GM21737 (cell line): Measurements from ENCODE around the gene GIT2.
"Not testable (repeated sequence)": the region's sequence is repeated elsewhere in the genome, so short reads cannot be mapped to it uniquely, and the experiment has no call there.

Experiments
- ATAC-seq: cut with Tn5 transposase; IDR thresholded peaks from one replicate; pipeline ENCODE4 v1.9.1; 2021; ENCODE audit warnings: mild to moderate bottlenecking, moderate library complexity; ENCODE audit not compliant: unreplicated experiment

Gene GIT2

DNA sequence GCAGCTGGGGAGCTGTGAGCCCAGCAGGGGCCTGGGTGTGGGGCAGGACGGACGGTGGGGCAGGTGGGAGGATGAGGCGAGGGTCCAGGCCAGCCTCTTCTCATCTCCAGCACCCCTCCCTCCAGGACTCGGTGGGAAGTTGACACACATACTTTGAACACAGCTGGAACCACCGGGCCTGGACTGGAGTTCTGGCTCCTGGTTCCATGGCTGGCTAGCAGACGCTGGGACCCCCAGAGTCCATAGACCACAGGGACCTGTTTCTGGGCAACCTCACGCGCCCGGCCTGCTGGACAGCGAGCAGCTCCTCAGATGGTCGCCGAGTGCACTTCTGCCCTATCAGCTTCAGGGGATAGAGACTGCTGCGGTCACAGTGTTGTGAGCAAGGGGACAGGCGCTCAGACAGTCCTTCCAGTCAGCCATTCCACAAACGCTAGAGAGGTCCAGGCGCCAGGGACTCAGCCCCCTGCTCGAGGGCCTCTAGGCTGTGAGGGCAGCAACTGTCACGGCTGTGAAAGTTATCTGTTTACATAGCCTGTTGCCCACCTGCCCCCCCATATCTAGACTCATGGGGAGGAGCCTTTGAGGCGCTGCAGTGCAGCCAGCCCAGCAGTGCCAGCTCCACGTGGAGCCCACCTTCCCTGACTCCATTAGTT lies 70.9 kb downstream of the GIT2 start:
- ATAC-seq, result no peak

DNA sequence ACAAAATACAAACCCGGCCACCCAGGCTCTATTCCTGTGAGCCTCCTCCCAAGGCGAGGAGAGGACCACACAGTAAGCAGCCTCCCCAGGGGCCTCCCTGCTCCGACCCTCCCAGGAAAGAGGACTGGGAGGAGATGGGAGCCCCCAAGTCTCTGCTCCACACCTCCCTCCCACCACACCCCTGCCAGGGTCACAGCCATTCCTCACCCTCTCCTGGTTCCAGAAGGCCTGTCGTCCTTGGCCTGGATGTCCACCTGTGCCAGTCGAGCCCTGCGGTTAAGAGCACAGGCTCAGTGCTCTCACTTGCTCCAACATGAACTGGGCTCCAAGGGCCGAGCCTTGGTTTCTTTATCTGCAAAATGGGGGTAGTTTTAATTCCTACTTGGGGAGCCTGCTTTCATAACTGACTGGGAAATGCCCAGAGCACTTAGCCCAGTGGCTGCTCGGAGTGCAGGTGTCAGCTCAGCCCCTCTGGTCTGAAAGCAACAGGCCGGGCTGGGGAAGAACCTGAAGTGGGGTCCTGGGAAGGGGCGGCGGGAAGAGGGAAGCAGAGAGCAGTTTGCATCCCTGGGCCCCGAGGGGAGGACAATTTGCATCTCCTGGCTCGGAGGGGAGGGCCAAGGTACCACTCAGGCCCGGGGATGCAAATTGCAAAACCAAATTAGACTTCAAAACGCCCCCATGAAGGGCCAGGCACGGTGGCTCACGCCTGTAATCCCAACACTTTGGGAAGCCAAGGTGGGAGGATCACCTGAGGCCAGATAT lies 72.5 kb downstream of the GIT2 start:
- ATAC-seq, result no peak

DNA sequence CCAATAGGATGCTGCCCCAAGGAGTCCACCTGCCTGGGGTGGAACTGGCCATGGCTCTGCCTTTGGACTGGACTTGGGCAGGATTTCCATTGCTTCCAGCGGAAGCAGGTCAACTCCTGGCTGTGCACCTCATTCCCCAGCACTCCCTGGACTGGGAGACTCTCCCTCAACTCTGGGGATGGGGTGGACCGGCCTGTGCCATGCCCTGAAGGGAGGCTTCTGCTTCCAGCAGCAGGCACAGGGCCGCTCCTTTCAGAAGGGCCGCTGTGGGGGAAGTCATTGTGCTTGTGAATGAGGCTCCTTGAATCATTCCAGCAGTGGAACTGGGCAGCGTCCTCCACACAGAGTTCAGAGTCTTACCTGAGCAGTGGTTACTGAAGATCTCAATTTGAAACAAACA lies 73.1 kb downstream of the GIT2 start:
- ATAC-seq, result no peak

DNA sequence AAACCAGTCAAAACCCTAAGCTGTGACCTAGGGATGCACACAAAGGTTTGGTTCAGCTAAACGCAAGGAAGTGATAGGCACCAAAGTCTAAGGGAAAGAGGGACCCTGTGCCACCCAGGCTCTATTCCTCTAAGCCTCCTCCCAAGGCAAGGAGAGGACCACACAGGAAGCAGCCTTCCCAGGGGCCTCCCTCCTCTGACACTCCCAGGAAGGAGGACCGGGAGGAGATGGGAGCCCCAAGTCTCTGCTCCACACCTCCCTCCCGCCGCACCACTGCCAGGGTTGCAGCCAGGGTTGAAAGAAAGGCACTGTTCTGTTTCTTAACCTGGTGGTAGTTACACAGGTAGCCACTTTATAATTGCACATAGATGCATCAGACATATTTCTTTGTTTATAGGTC lies 74.2 kb downstream of the GIT2 start:
- no peak for ATAC-seq

DNA sequence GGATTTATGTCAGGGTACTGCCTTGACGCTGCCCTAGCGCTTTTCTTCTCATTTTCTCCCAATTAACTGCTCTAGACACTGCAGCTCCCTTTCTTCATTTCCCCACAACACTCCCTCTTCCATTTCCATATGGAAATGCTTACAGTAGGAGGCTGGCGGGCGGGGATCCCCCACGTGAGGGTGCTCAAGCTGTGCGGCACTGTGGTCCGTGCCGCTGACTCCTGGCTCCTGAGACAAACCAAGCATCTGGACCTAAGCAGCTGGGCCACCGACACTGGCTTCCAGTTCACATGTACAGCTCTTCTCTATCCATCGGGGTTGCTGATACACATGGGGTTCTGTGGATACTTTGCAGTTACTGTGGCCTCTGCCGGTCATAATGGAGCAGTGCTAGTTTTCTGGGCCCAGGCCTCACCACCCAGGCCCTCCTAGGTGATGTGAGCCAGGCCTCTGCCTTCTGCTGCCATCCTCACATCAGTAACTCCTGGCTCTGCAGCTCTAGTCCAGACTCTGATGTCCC lies 75.8 kb downstream of the GIT2 start:
- ATAC-seq, result no peak

DNA sequence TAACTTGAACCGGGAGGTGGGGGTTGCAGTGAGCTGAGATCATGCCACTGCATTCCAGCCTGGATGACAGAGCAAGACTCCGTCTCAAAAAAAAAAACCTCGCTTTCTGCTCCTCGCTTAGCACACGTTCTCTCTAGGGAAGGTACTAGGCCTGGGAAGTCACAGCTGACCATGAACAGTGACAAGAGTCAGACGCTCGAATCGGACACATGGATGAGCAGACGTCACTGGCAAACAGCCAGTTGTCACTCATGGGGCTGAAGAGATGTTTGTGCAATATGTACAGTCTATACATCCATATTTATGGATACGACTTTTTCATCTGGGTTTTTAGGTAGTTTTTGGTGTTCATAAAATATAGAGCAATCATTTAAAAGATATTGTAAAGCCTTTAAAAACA lies 76.7 kb downstream of the GIT2 start:
- no peak for ATAC-seq

DNA sequence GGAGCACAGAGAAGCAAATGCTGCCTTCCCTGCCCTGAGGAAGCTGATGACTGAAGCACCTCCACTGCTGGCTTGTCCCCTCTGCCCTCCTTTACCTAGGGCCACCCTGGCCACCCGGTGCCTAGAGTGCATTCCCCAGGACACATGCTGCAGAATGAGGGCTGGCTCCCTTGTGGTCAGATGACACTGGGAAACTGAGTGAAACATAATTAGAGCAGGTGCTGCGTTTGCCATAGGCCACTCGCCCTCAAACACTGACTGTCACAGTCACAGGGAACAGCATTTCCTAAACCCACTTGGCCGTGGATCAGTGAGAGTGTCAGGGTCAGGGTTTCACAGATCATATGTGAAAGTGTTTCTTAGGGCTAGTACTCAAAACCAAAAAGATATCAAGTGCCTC lies 80.1 kb downstream of the GIT2 start:
- ATAC-seq, result no peak

DNA sequence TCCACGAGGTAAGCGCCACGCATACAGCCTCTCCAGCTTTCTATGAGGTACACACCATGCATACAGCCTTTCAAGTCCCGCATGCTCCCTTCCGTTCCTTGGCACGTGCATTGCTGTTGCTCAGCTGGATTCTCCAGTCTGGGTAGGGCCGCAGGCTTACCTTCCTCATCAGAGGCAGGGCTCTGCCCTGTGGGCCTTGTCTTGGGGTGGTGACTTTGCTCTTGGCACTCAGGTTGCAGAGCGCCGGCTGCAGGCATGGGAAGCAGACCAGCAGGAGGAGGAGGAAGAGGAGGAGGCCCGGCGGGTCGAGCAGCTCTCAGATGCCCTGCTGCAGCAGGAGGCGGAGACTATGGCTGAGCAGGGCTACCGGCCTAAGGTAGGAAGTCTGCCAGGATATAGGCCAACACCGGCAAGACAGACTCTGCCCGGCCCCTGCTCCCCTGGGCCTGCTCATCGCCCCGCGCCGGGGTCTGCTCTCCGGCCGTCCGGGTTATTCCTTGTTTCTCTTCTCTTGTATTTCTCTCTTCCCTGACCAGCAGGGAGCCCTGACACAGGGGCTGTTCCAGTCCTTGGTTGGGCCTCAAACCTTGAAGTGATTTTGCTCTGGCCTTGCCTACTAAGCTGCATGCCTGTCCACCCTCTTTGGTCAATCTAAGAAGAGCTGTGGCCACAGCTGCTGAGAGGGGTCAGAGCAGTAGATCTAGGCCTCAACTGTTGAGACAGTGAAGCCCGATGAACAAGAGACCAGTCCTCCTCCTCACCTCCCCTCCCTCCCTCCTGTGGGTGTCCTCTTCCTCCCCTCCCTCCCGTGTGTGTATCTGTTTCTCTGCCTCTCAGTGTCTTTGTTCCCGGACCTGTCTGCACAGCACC lies 80.8 kb downstream of the GIT2 start:
- ATAC-seq, result no peak

DNA sequence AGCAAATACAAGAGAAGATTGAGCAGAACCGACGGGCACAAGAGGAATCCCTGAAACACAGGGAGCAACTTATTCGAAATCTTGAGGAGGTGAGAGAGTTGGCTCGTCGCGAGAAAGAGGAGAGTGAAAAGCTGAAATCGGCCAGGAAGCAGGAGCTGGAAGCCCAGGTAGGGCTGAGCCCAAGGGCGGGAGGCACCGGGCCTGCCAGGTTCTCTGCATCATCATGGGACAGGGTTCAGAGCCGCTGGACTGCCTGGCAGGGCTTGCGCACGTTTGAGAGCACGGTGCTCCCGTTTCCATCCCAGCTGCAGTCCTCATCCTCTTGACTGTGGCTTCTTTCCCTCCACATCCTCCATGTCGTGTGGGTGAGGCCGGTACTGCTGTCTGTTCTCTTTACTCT lies 81.7 kb downstream of the GIT2 start:
- no peak for ATAC-seq

DNA sequence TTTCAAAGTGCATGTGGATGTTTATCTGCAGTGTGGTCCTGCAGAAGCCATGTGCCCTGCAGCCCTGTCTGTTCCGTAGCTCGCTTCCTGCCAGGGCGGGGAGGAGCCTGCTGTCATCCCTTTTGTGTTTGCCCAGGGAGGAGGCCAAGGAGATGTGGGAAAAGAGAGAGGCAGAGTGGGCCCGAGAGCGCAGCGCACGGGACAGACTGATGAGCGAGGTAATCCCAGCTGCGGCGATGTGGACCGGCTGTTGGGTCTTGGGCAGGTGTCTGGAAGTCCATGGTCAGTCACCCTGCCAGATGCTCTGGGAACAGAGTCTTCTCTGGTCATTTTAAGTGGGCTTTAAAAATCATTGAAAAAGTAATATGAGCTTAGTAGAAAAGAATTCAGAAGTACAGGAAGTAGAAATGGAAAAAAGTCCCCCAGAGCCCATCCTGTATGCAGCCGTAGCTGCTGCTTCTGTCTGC lies 83.3 kb downstream of the GIT2 start:
- ATAC-seq, result no peak

DNA sequence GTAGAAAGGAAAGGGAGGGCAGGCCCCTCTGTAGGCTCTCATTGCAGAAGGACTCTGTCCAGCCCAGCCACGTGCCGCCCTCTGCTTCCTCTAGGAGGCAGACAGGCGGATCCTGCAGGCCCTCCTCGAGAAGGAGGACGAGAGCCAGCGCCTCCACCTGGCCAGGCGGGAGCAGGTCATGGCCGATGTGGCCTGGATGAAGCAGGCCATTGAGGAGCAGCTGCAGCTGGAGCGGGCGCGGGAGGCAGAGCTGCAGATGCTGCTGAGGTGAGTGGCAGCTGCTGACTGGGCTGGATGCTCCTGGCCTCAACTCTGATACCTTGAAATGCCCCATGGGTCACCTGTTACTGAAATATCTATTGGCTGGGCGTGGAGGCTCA lies 85.2 kb downstream of the GIT2 start:
- ATAC-seq, result no peak

DNA sequence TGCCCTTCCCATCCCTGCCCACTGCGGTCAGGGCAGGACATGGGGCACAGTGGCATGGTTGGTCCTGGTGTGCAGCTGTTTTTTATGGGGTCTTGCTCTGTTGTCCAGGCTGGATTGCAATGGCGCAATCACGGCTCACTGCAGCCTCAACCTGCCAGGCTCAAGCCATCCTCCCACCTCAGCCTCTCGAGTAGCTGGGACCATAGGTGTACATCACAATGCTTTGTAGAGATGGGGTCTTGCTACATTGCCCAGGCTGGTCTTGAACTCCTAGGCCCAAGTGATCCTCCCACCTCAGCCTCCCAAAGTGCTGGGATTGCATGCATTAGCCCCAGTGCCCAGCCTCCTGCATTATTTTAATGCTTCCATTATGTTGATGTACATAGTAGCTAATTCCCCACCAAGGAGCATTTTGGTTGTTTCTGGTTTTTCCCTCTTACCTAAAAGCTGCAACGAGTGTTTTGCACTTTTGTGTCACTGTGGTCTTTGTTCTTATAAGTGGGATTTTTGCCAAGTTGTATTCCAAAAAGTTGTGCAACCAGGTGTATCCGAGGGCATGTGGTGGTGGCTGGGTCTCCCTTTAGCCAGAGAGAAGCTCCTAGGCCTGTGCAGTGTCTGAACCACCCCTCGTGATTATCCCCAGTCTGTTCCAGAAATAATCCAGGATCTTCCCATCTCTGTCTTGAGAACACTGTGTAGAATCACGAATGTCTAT lies 85.8 kb downstream of the GIT2 start:
- ATAC-seq, result no peak

DNA sequence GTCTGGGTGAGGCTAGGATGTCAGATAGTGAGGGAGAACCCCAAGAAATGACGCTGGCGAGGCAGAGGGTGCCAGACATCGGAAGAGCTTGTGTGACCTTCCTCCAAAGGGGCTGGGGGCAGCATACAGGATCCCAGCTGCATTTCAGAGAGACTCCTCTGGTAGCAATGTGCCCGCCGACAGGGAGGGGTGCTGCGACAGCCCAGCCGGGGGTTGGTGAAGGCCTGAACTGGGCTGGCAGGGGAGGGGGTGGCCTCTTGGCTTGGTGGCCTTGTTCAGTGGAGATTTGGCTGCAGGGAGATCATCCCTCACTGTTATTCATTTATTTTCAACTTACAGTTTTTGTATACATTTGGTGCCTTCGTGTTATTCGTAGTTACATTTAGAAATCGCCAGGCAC lies 90.9 kb downstream of the GIT2 start:
- ATAC-seq, result no peak

DNA sequence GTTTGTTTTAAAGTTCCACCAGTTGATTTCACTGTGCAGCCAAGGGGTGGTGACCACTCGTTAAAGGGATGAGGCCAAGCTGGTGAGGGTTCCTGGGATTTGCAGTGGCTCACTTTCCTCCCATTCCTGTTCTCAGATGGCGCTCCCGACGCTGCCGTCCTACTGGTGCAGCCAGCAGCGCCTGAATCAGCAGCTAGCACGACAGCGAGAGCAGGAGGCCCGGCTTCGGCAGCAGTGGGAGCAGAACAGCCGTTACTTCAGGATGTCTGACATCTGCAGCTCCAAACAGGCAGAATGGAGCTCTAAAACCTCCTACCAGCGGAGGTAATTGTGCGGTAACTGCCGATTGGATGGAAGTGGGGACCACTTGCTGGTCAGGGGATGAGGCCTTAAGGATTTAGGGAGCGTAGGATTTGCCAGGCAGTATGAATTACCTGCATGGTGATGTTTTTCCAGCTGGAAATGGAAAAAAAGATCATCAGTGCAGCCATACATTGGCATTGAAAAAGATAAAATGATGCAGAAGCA lies 93.2 kb downstream of the GIT2 start:
- ATAC-seq, result no peak

DNA sequence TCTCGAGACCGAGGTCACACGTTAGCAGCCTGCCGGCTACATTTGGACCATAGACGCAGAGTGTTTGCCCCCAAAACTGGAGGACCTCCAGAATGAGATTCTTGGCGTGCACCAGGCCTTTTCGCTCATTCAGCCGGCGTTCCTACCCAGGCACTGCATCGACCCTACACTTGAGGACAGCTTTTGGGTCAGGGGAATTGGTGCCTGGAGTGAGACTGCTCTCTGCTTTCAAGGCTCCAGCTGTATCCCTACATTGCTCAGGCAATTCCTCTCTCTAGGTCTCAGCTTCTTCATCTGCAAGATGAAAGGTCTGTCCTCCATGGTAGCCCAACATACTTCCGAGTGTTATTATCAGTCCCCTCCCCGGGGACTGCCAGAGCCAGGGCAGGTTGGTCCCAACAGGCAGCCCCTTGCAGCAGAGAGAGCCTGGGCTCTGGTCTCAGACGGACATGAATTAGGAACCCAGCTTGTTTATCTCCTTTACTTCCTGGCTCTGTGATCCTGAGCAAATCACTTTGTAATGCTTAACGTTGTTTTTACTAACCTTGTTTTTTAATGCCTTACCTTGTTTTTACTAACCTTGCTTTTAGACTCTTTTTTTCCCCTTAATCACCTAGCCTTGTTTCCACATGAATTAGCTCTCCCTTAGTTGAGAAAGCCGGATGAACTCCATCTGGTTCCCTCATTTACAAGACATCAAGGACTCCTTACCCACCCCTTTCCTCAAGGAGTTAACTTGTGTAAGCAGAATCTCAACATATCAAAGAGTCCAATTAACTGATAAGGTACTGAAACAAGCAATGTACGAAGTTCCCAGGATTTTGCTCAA lies 95.2 kb downstream of the GIT2 start:
- peak; percentile 19 for ATAC-seq

DNA sequence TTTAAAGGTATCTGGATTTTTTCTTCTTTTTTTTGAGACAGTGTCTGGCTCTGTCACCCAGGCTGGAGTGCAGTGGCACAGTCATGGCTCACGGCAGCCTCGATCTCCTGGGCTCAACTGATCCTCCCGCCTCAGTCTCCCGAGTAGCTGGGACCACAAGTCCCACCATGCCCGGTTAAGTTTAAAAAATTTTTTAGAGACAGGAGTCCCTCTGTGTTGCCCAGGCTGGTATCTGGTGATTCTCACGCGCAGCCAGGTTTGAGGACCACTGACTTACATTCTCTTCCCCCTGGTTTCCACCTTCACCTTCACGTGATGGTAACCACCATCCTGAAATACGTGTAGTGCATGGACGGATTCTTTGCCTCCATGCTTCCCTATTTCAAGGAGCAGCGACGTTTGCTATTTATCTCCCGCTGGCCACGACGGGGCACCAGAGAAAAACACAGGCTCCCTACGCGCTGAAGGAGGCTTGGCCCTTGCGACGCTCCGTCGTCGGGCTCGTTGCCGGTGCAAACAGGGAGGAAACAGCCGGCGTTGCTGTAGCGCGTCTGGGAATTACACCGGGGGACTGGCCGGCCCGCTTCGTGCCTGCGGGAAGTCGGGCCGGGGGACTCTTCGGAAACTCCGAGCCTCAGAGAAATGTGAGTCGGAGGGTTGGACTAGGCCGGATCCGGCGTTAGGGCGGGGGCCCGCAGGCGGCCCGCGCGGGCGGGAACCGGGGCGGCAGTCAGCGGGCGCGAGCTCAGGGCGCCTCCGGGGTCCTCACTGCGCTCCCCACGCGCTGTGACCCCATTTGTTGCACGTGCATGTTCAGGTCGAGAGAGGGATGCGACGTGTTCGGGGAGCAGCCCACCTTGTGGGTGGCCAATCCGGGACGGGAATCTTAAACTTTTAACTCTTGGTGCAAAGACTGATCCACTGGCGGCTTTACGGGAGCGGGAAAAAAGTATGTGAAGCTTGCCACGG lies 96.1 kb downstream of the GIT2 start, which contains the start of gene TCHP:
TCHP (plus strand) TSS at position 492 of the 969 bp plus-strand sequence. CDS start 2,753 bp downstream, outside the sequence.
- peak; percentile 65 for ATAC-seq

DNA sequence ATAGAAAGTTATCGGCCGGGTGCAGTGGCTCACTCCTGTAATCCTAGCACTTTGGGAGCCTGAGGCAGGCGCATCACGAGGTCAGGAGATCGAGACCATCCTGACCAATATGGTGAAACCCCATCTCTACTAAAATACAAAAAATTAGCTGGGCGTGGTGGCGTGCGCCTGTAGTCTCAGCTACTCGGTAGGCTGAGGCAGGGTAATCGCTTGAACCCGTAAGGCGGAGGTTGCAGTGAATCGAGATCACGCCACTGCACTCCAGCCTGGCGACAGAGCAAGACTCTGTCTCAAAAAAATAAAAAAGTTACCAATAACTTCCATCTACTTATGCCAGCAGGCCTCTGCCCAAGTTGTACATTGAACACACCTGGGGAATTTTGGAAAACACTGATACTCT lies 96.8 kb downstream of the GIT2 start:
- not testable (repeated sequence) for ATAC-seq

DNA sequence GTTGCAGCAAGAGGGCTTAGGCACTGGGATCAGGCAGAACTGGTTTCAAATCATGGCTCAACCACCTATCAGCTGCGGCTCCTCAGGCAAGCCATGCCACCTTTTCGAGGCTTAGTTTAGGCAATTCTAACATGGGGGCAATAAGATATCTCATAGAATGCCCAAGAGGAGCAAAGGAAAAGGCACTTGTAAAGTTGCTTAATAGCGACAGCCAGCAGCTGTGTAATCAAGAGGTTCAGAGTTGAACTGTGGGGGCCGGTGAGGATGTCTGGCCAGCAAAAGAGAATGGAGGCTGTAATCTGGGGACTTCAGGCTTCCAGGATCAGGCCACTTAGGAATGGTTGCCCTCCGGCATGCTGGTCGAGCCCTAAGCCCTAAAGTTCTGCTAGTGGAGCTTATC lies 99.1 kb downstream of the GIT2 start:
- ATAC-seq, result no peak
